K562 (cell line): ENCODE measurements around the gene RAI1. TPM values are rescaled to one million over a fixed set of nuclear protein-coding genes. Genes with fewer than 3 reads are reported as not detected.

Source experiments
- ATAC-seq: fragments of 200-7000 bp; cut with Tn5 transposase; 3 replicates; pipeline ENCODE4 v1.9.1; 2020; ENCODE audit warnings: moderate library complexity
- BruUV-seq: library from RNA; stranded (reverse); fragments of 400-500 nt; replicated peaks from 2 replicates; lab custom pipeline; 2021; lab: Mats Ljungman, UMichigan
- CTCF ChIA-PET: fragments of 300-600 bp; formaldehyde crosslinking; extraction: SDS; loops from one replicate; lab custom pipeline; 2021; ENCODE audit warnings: low intra/inter-chr PET ratio; lab: Yijun Ruan, JAX
- POLR2A ChIA-PET: fragments of 300-600, 350-650 bp; sonication (Branson Sonifier 250); formaldehyde crosslinking; extraction: SDS; loops from one replicate; lab custom pipeline; 2021; ENCODE audit warnings: antibody characterized with exemption, inconsistent platforms; lab: Yijun Ruan, JAX
- DNase-seq, 4 experiments: peaks; one replicate each; pipeline versions ENCODE4 v3.0.0 to v3.0.0-alpha.2; 2011 to 2018; ENCODE audit warnings: low spot score in 3 of 4, mixed read lengths in 3 of 4; ENCODE audit errors: extremely low read depth in 1 of 4
- FAIRE-seq: peaks from 2 replicates; lab custom pipeline; 2011; peaks lifted over from hg19 to GRCh38; lab: Jason Lieb, UNC
- H2AFZ ChIP-seq: 2 replicates; pipeline ENCODE4 v1.6.0; 2011; ENCODE audit warnings: low read depth, low read length, control low read depth, inconsistent platforms
- H3K27ac ChIP-seq: fragments of 200-600 bp; 3 replicates; pipeline ENCODE4 v1.8.0; 2011; ENCODE audit warnings: low read depth, mild to moderate bottlenecking, control low read depth, inconsistent platforms, low read length, moderate library complexity, mixed read lengths; ENCODE audit errors: extremely low read depth
- H3K27me3 ChIP-seq, 2 experiments: fragments of 300-600 bp in 1 of 2; 2 replicates in 1 of 2; 3 replicates in 1 of 2; pipeline versions ENCODE4 v1.6.0 to v1.8.0; 2011; ENCODE audit warnings: inconsistent platforms in 2 of 2, low read length in 2 of 2, mild to moderate bottlenecking in 1 of 2, mixed read lengths in 1 of 2, moderate library complexity in 1 of 2; ENCODE audit not compliant: control insufficient read depth in 2 of 2, insufficient read depth in 2 of 2
- H3K36me3 ChIP-seq: fragments of 300-600 bp; 3 replicates; pipeline ENCODE4 v1.8.0; 2011; ENCODE audit warnings: mild to moderate bottlenecking, low read length, inconsistent platforms; ENCODE audit not compliant: control insufficient read depth, insufficient read depth
- H3K4me1 ChIP-seq, 2 experiments: fragments of 200-600 bp in 1 of 2; replicated peaks in 1 of 2; 2 replicates in 1 of 2; 3 replicates in 1 of 2; pipeline versions ENCODE4 v1.5.1 to v1.8.0; 2011; ENCODE audit warnings: inconsistent platforms in 2 of 2, low read length in 2 of 2, mild to moderate bottlenecking in 1 of 2, mixed read lengths in 1 of 2, moderate library complexity in 1 of 2; ENCODE audit not compliant: control insufficient read depth in 2 of 2, insufficient read depth in 2 of 2
- H3K4me2 ChIP-seq: 2 replicates; pipeline ENCODE4 v1.6.1; 2011; ENCODE audit warnings: low read length, control low read depth, inconsistent platforms, mixed read lengths; ENCODE audit not compliant: insufficient read depth
- H3K4me3 ChIP-seq: fragments of 200-600 bp; sonication (generic), shearing (Covaris generic); 2 replicates; pipeline ENCODE4 v1.5.1; 2016; ENCODE audit warnings: control low read depth, inconsistent platforms
- H3K79me2 ChIP-seq: fragments of 200-600 bp; 3 replicates; pipeline ENCODE4 v1.8.0; 2011; ENCODE audit warnings: low read length, inconsistent platforms; ENCODE audit not compliant: control insufficient read depth, insufficient read depth
- H3K9ac ChIP-seq, 2 experiments: 2 replicates each; pipeline versions ENCODE4 v1.6.0 to v1.6.1; 2011; ENCODE audit warnings: low read depth in 2 of 2, low read length in 2 of 2, control low read depth in 1 of 2, inconsistent platforms in 1 of 2, mild to moderate bottlenecking in 1 of 2, mixed read lengths in 1 of 2; ENCODE audit not compliant: insufficient read depth in 1 of 2
- H3K9me1 ChIP-seq: one replicate; pipeline ENCODE4 v1.6.0; 2011; ENCODE audit warnings: inconsistent platforms, mild to moderate bottlenecking, low read length, moderate library complexity; ENCODE audit not compliant: control insufficient read depth, insufficient read depth
- H3K9me3 ChIP-seq: replicated peaks from 2 replicates; pipeline ENCODE4 v1.5.1; 2011; ENCODE audit warnings: low read depth, low read length, inconsistent platforms; ENCODE audit not compliant: control insufficient read depth, insufficient read depth
- H4K20me1 ChIP-seq: replicated peaks from 2 replicates; pipeline ENCODE4 v1.6.1; 2011; ENCODE audit warnings: low read length, inconsistent platforms, mixed read lengths; ENCODE audit not compliant: control insufficient read depth, insufficient read depth
- ARID1B ChIP-seq: fragments of 450-650 bp; IDR thresholded peaks from 2 replicates; pipeline ENCODE4 v1.6.1; 2016; ENCODE audit warnings: antibody characterized with exemption, mild to moderate bottlenecking, inconsistent platforms
- BHLHE40 ChIP-seq: IDR thresholded peaks from 2 replicates; pipeline ENCODE4 v1.6.1; 2011; ENCODE audit warnings: low read length, improper control_type of control experiment
- EHMT2 ChIP-seq: fragments of 450-650 bp; IDR thresholded peaks from 2 replicates; pipeline ENCODE4 v1.6.1; 2018; ENCODE audit warnings: antibody characterized with exemption
- EZH2 ChIP-seq: IDR thresholded peaks from 2 replicates; pipeline ENCODE4 v1.6.1; 2012; ENCODE audit warnings: low read depth, mild to moderate bottlenecking, inconsistent platforms, low read length, borderline replicate concordance
- MITF ChIP-seq: IDR thresholded peaks from 2 replicates; pipeline ENCODE4 v1.6.1; 2014; ENCODE audit warnings: antibody characterized with exemption
- MYBL2 ChIP-seq, 2 experiments: fragments of 450-650 bp in 1 of 2; sonication (generic) in 1 of 2; formaldehyde crosslinking in 1 of 2; IDR thresholded peaks; 2 replicates each; pipeline versions ENCODE4 v1.6.1 to v1.8.1; 2017 to 2022; ENCODE audit warnings: borderline replicate concordance in 1 of 2, inconsistent platforms in 1 of 2, low read depth in 1 of 2, mild to moderate bottlenecking in 1 of 2, missing genetic modification reagents in 1 of 2, moderate library complexity in 1 of 2
- PML ChIP-seq: IDR thresholded peaks from 2 replicates; pipeline ENCODE4 v1.6.1; 2012; ENCODE audit warnings: low read length, inconsistent platforms
- POLR2G ChIP-seq: fragments of 200-400 bp; formaldehyde crosslinking; IDR thresholded peaks from 2 replicates; pipeline ENCODE4 v1.6.1; 2017; ENCODE audit warnings: low read depth, mild to moderate bottlenecking, antibody characterized with exemption, low read length, moderate library complexity
- POU5F1 ChIP-seq: fragments of 150-350 bp; IDR thresholded peaks from 2 replicates; pipeline ENCODE4 v1.6.1; 2014; ENCODE audit warnings: borderline replicate concordance, low read length, low read depth, mild to moderate bottlenecking; ENCODE audit not compliant: partially characterized antibody
- RBM22 ChIP-seq: fragments of 200-400 bp; formaldehyde crosslinking; IDR thresholded peaks from 2 replicates; pipeline ENCODE4 v1.6.1; 2018; ENCODE audit warnings: low read length, low read depth; ENCODE audit not compliant: poor library complexity, severe bottlenecking
- SMAD3 ChIP-seq: fragments of 450-650 bp; formaldehyde crosslinking; conservative IDR thresholded peaks from 2 replicates; pipeline ENCODE4 v1.4.0; 2020; ENCODE audit warnings: mild to moderate bottlenecking
- TAF15 ChIP-seq: fragments of 200-400 bp; formaldehyde crosslinking; IDR thresholded peaks from 2 replicates; pipeline ENCODE4 v1.6.1; 2017; ENCODE audit warnings: mild to moderate bottlenecking, low read depth, low read length, moderate library complexity
- XRCC3 ChIP-seq: fragments of 450-650 bp; IDR thresholded peaks from 2 replicates; pipeline ENCODE4 v1.6.1; 2017; ENCODE audit warnings: mild to moderate bottlenecking, moderate library complexity
- ZC3H4 ChIP-seq: sonication (generic); formaldehyde crosslinking; IDR thresholded peaks from 2 replicates; pipeline ENCODE4 v1.9.0; 2021; ENCODE audit warnings: missing genetic modification reagents, borderline replicate concordance
- ZFX ChIP-seq: sonication (generic); formaldehyde crosslinking; IDR thresholded peaks from 2 replicates; pipeline ENCODE4 v1.8.0; 2022; ENCODE audit warnings: mild to moderate bottlenecking, missing genetic modification reagents, moderate library complexity
- ZNF197 ChIP-seq: fragments of 200-800 bp; sonication (Bioruptor generic); IDR thresholded peaks from 2 replicates; pipeline ENCODE4 v1.6.1; 2016; ENCODE audit warnings: low read depth, missing genetic modification characterization, missing compliant biosample characterization
- ZNF224 ChIP-seq: sonication (generic); formaldehyde crosslinking; IDR thresholded peaks from 2 replicates; pipeline ENCODE4 v1.8.0; 2022; ENCODE audit warnings: mild to moderate bottlenecking, missing genetic modification reagents
- ZNF354B ChIP-seq: fragments of 250-450 bp; sonication (Bioruptor Pico); IDR thresholded peaks from 2 replicates; pipeline ENCODE4 v1.4.0; 2020
- ZNF431 ChIP-seq: sonication (generic); formaldehyde crosslinking; IDR thresholded peaks from 2 replicates; pipeline ENCODE4 v1.8.0; 2022; ENCODE audit warnings: mild to moderate bottlenecking, missing genetic modification reagents
- ZNF445 ChIP-seq: fragments of 250-450 bp; sonication (Bioruptor Pico); IDR thresholded peaks from 2 replicates; pipeline ENCODE4 v1.4.0; 2020; ENCODE audit warnings: low read depth, mild to moderate bottlenecking, moderate library complexity
- WGBS: fragments of 100-300 bp; shearing (Covaris generic); methylation state at CpG from one replicate; pipeline ENCODE4 v1.1.6; 2016; ENCODE audit warnings: low coverage, mixed read lengths; ENCODE audit not compliant: insufficient coverage; ENCODE audit errors: missing lambda C conversion rate; 5-methylcytosine and 5-hydroxymethylcytosine counted together
- in situ Hi-C: fragments of 300-500 bp; cut with MboI; formaldehyde crosslinking; loops from 4 replicates; pipeline ENCODE4 v1.15.0; 2018; ENCODE audit warnings: inconsistent platforms, mixed read lengths
- intact Hi-C: fragments of 100-400 bp; cut with micrococcal nuclease; formaldehyde crosslinking; loops from 2 replicates; pipeline ENCODE4 v1.14.2; 2022
- polyA plus RNA-seq, 8 experiments: library from polyadenylated mRNA; depleted of rRNA in 4 of 8; stranded (reverse) in 5 of 8; unstranded in 3 of 8; fragments of >200 nt; fragmentation: Nextera tagmentation in 2 of 8; fragmentation: Illumina TruSeq in 1 of 8; extraction: Ambion mirVana in 2 of 8; extraction: Trizol in 1 of 8; gene quantifications; 2 replicates each; pipeline versions ENCODE4 v1.2.1 to v1.2.3, GENCODE V29; 2011 to 2014; ENCODE audit warnings: inconsistent platforms in 1 of 8, missing spikeins in 1 of 8
- total RNA-seq, 7 experiments: library from RNA; depleted of rRNA in 6 of 7; stranded (reverse); fragments of >200 nt in 6 of 7; fragmentation: Illumina TruSeq in 2 of 7; extraction: Trizol in 2 of 7; gene quantifications; 2 replicates each; pipeline versions ENCODE4 v1.2.1 to v1.2.3, GENCODE V29; 2011 to 2021; ENCODE audit warnings: low replicate concordance in 1 of 7

RAI1 gene
- total and polyA plus RNA-seq, 9 of the 15 experiments (the other 6 are each of a cell fraction or from before 2014, with no cell fraction given) = 0.68 to 19.9 (median 5.5) TPM

- TF ChIP-seq SMAD3 (CRISPR knock-in tag) = no peak
- no peak for TF ChIP-seq MYBL2 (IDR thresholded peaks at IDR 0.05; ENCODE audit: low read depth)
- TF ChIP-seq MYBL2 (CRISPR knock-in tag; IDR thresholded peaks at IDR 0.05; ENCODE audit: borderline replicate concordance) = no peak
- TF ChIP-seq ZNF224 (CRISPR knock-in tag) = no peak
- no peak for TF ChIP-seq ZNF354B
- TF ChIP-seq ZNF197 = no peak
- TF ChIP-seq POLR2G = peak; percentile 49; the same call in 1 of the 2 replicates
- TF ChIP-seq ARID1B = no peak
- no peak for TF ChIP-seq ZNF431 (CRISPR knock-in tag)
- TF ChIP-seq BHLHE40 = no peak
- TF ChIP-seq ZFX (CRISPR knock-in tag) = 0 out of 2 replicates have a peak, but pooled peaks have one; percentile 14
- TF ChIP-seq PML = no peak
- no peak for TF ChIP-seq MITF
- TF ChIP-seq ZC3H4 = 0 out of 2 replicates have a peak, but pooled peaks have one; percentile 54
- TF ChIP-seq TAF15 = no peak
- peak; percentile 52 for TF ChIP-seq RBM22
- no peak for TF ChIP-seq POU5F1
- TF ChIP-seq EHMT2 = no peak
- no peak for TF ChIP-seq EZH2
- TF ChIP-seq XRCC3 = no peak
- no peak for TF ChIP-seq ZNF445 (CRISPR knock-in tag)
- TF ChIP-seq, all 486 proteins: peak for 4
- intact Hi-C loops = no loop called here
Measured at GRCh38 chr17:17819111-17819510, 137.9 kb downstream of the RAI1 start.

More at GRCh38 chr17:17819111-17819510, 137.9 kb downstream of the RAI1 start:
- Histone ChIP-seq H3K4me2 (no peak overlapping the region), H3K36me3 (peaks cover 88% of the 10 kb centered on the region; the same call in 2 of the 3 replicates), H4K20me1 (peaks cover 52% of the 10 kb centered on the region), H3K27me3 (no peaks in the 10 kb centered on the region), H3K4me3 (no peak overlapping the region), H3K9ac (peak overlapping the region in 1 of 2 experiments; percentile 47; a peak in 2 of 4 replicates), H3K27ac (peak overlapping the region; percentile 45; the same call in 2 of the 3 replicates), H3K9me3 (no peaks in the 10 kb centered on the region), H3K4me1 (peaks cover 51 to 89% of the 10 kb centered on the region in 2 experiments), H3K9me1 (peaks cover 4% of the 10 kb centered on the region), H2AFZ (no peak overlapping the region), H3K79me2 (peaks cover 68% of the 10 kb centered on the region)
- ChIA-PET CTCF (no interaction called here), POLR2A (interaction anchor here (0.7 kb wide), 1 partner anchor 32 kb away, joined by 3 read pairs; no protein-coding TSS in a partner anchor)
- ATAC-seq (no peak), FAIRE-seq (no peak), DNase-seq (no peak)
- WGBS = 94% methylated on average over 7 of the region's 12 CpGs
- BruUV-seq = no TSS peak
- in situ Hi-C loops = loop anchor here (5.0 kb wide), 1 partner anchor 38 kb away; no protein-coding TSS in a partner anchor
